GM12878 (cell line): ENCODE measurements around the gene RAD23B. TPM values are rescaled to one million over a fixed set of nuclear protein-coding genes. Genes with fewer than 3 reads are reported as not detected.

Source experiments
- ATAC-seq: fragments of 200-7000 bp; cut with Tn5 transposase; 3 replicates; pipeline ENCODE4 v1.9.1; 2020; ENCODE audit warnings: mild to moderate bottlenecking, moderate library complexity
- BruUV-seq: library from RNA; stranded (reverse); fragments of 400-500 nt; replicated peaks from 2 replicates; lab custom pipeline; 2021; lab: Mats Ljungman, UMichigan
- CTCF ChIA-PET: fragments of 300-600 bp; sonication (Branson Sonifier 250); formaldehyde crosslinking; extraction: SDS; loops from one replicate; lab custom pipeline; 2021; ENCODE audit warnings: inconsistent platforms; lab: Yijun Ruan, JAX
- POLR2A ChIA-PET: fragments of 350-600 bp; formaldehyde crosslinking; extraction: SDS; loops from one replicate; lab custom pipeline; 2021; ENCODE audit warnings: inconsistent platforms; lab: Charles Lee
- RAD21 ChIA-PET: fragments of 300-600 bp; sonication (Branson Sonifier 250); formaldehyde crosslinking; loops from one replicate; lab custom pipeline; 2023; ENCODE audit warnings: antibody characterized with exemption; ENCODE audit not compliant: unreplicated experiment; lab: Charles Lee
- SMC1A ChIA-PET: fragments of 300-600 bp; sonication (Branson Sonifier 250); formaldehyde crosslinking; loops from one replicate; lab custom pipeline; 2023; ENCODE audit not compliant: unreplicated experiment, uncharacterized antibody; lab: Charles Lee
- DNase-seq: peaks from one replicate; pipeline ENCODE4 v3.0.0-alpha.2; 2011; ENCODE audit warnings: low read depth, low spot score
- FAIRE-seq: peaks from 3 replicates; lab custom pipeline; 2011; peaks lifted over from hg19 to GRCh38; lab: Jason Lieb, UNC
- H2AFZ ChIP-seq: 2 replicates; pipeline ENCODE4 v1.6.0; 2011; ENCODE audit warnings: low read depth, low read length, control low read depth; ENCODE audit not compliant: control insufficient read depth
- H3K27ac ChIP-seq: 2 replicates; pipeline ENCODE4 v1.5.1; 2011; ENCODE audit warnings: control low read depth; ENCODE audit not compliant: control insufficient read depth, insufficient read depth
- H3K27me3 ChIP-seq, 2 experiments: replicated peaks in 1 of 2; 2 replicates each; pipeline versions ENCODE4 v1.6.0 to v1.6.1; 2011; ENCODE audit warnings: low read length in 1 of 2; ENCODE audit not compliant: control insufficient read depth in 2 of 2, insufficient read depth in 2 of 2
- H3K36me3 ChIP-seq, 2 experiments: 2 replicates each; pipeline ENCODE4 v1.5.1; 2011; ENCODE audit warnings: low read length in 1 of 2; ENCODE audit not compliant: control insufficient read depth in 2 of 2, insufficient read depth in 2 of 2
- H3K4me1 ChIP-seq: 2 replicates; pipeline ENCODE4 v1.6.1; 2011; ENCODE audit warnings: mild to moderate bottlenecking, low read length, moderate library complexity, mixed read lengths; ENCODE audit not compliant: control insufficient read depth, insufficient read depth
- H3K4me2 ChIP-seq: 2 replicates; pipeline ENCODE4 v1.6.0; 2011; ENCODE audit warnings: control low read depth; ENCODE audit not compliant: control insufficient read depth, insufficient read depth
- H3K4me3 ChIP-seq: fragments of 200-600 bp; sonication (generic); 2 replicates; pipeline ENCODE4 v1.5.1; 2016
- H3K79me2 ChIP-seq: 2 replicates; pipeline ENCODE4 v1.6.0; 2011; ENCODE audit warnings: low read length; ENCODE audit not compliant: control insufficient read depth, insufficient read depth
- H3K9ac ChIP-seq: 2 replicates; pipeline ENCODE4 v1.8.0; 2011; ENCODE audit warnings: low read length, control low read depth, mixed read lengths; ENCODE audit not compliant: control insufficient read depth, insufficient read depth
- H3K9me3 ChIP-seq: replicated peaks from 3 replicates; pipeline ENCODE4 v1.5.1; 2011; ENCODE audit warnings: mild to moderate bottlenecking, low read length; ENCODE audit not compliant: control insufficient read depth, insufficient read depth
- H4K20me1 ChIP-seq: 2 replicates; pipeline ENCODE4 v1.6.0; 2011; ENCODE audit not compliant: control insufficient read depth, insufficient read depth
- HSF1 ChIP-seq: fragments of 150-350 bp; IDR thresholded peaks from 2 replicates; pipeline ENCODE4 v1.6.1; 2014; ENCODE audit warnings: mild to moderate bottlenecking, low read depth, low read length
- JUND ChIP-seq: IDR thresholded peaks from 2 replicates; pipeline ENCODE4 v1.6.1; 2012; ENCODE audit warnings: low read depth, mild to moderate bottlenecking, low read length, improper control_type of control experiment, moderate library complexity
- PKNOX1 ChIP-seq: fragments of 450-650 bp; IDR thresholded peaks from 2 replicates; pipeline ENCODE4 v1.6.1; 2016; ENCODE audit warnings: mild to moderate bottlenecking
- POLR2AphosphoS5 ChIP-seq: IDR thresholded peaks from 2 replicates; pipeline ENCODE4 v1.6.1; 2011; ENCODE audit warnings: mild to moderate bottlenecking, low read length, inconsistent platforms
- RELB ChIP-seq: fragments of 450-650 bp; IDR thresholded peaks from 2 replicates; pipeline ENCODE4 v1.6.1; 2017; ENCODE audit warnings: low read depth, mild to moderate bottlenecking, moderate library complexity
- TBL1XR1 ChIP-seq: IDR thresholded peaks from 2 replicates; pipeline ENCODE4 v1.6.1; 2012; ENCODE audit warnings: low read depth, low read length, improper control_type of control experiment
- WGBS: methylation state at CpG from one replicate; pipeline ENCODE4 v1.1.6; 2016; ENCODE audit warnings: low lambda C conversion rate; ENCODE audit not compliant: insufficient replicate concordance, insufficient coverage; ENCODE audit errors: missing lambda C conversion rate; 5-methylcytosine and 5-hydroxymethylcytosine counted together
- in situ Hi-C: fragments of 300-500 bp; cut with MboI; formaldehyde crosslinking; loops from 9 replicates; pipeline ENCODE4 v1.14.3; 2018; ENCODE audit warnings: mixed read lengths
- intact Hi-C: fragments of 100-400 bp; cut with micrococcal nuclease; formaldehyde crosslinking; loops from one replicate; pipeline ENCODE4 v1.14.2; 2022; ENCODE audit not compliant: unreplicated experiment
- polyA plus RNA-seq, 11 experiments: library from polyadenylated mRNA; depleted of rRNA in 4 of 11; unstranded in 6 of 11; stranded (reverse) in 5 of 11; fragments of >200 nt; fragmentation: Nextera tagmentation in 4 of 11; fragmentation: Illumina TruSeq in 1 of 11; extraction: Ambion mirVana in 4 of 11; extraction: Trizol in 1 of 11; gene quantifications; 1 replicate in 1 of 11; 2 replicates in 10 of 11; pipeline versions ENCODE4 v1.2.1 to v1.2.3, GENCODE V29; 2011 to 2016; ENCODE audit warnings: inconsistent platforms in 2 of 11, missing spikeins in 2 of 11, low read depth in 1 of 11
- total RNA-seq, 4 experiments: library from RNA; depleted of rRNA in 3 of 4; stranded (reverse); fragments of >200 nt in 3 of 4; fragmentation: Illumina TruSeq in 1 of 4; extraction: Trizol in 1 of 4; gene quantifications; 2 replicates each; pipeline versions ENCODE4 v1.2.1 to v1.2.3, GENCODE V29; 2013 to 2021
- TF ChIP-seq, protein P1 (sequence below): fragments of 450-650 bp; formaldehyde crosslinking; IDR thresholded peaks from 2 replicates; pipeline ENCODE4 v1.5.0; 2022; ENCODE audit warnings: mild to moderate bottlenecking, missing genetic modification characterization

RAD23B gene
- total and polyA plus RNA-seq, 10 of the 15 experiments (the other 5 are each of a cell fraction or from before 2014, with no cell fraction given), result 10.3 to 256 (median 54.6) TPM

DNA sequence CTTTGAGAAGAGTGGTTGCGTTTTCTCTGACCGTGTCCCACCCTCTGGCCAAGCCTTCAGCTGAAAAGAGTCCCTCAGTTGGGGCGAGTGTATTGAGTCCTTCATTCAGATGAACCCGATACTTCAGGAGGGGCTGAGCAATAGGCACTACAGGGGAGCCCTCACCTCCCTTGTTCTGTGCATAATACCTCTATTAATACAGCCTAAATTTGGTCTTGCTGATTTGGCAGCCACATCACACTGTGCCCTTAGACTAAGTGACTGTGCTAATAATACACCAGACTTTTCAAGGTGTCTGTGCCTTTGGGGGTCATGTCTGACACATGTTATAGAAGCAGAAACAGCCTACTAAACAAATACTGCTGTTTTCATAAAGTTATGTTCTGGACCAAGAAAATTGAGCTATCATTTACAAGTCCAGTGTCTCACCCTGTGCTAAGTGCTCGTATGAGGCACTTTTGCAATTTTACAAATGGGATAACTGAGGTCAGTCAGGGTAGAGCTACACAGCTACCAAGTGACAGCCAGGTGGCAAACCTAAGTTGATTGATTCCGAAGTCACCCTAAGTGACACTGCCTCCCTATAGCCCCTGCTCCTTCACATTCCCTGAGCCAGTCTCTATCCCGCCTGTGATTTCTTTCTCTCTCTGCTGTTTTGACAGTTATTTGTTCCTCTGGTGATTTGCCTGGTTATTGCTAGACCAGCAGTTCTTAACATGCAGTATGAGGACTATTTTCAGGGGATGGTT lies 56.0 kb downstream of the RAD23B start:
- ChIA-PET POLR2A (interaction anchor here (0.6 kb wide), 2 partner anchors 8 to 37 kb away, joined by 3 to 4 read pairs; no protein-coding TSS in a partner anchor), SMC1A (interaction anchor here (0.6 to 3.1 kb wide), 6 partner anchors 10 to 101 kb away, joined by 3 to 15 read pairs (median 5); no protein-coding TSS in a partner anchor), RAD21 (interaction anchor here (0.6 to 2.0 kb wide), 3 partner anchors 26 to 202 kb away, joined by 3 to 4 read pairs (median 4); no protein-coding TSS in a partner anchor), CTCF (interaction anchor here (0.5 to 8.0 kb wide), 8 partner anchors 16 to 1422 kb away, joined by 3 to 149 read pairs (median 4); no protein-coding TSS in a partner anchor)
- no peak for ATAC-seq
- BruUV-seq, result no TSS peak
- H3K9me3 ChIP-seq, result no peaks in the 10 kb centered on the region
- 83% methylated on average over 7 of the region's 7 CpGs for WGBS
- no peak overlapping the region for H3K9ac ChIP-seq
- H3K27ac ChIP-seq, result no peak overlapping the region
- no peak overlapping the region for H3K4me3 ChIP-seq
- no peak for TF ChIP-seq JUND
- no peak for TF ChIP-seq HSF1
- no peak for TF ChIP-seq TBL1XR1
- TF ChIP-seq, protein P1, sequence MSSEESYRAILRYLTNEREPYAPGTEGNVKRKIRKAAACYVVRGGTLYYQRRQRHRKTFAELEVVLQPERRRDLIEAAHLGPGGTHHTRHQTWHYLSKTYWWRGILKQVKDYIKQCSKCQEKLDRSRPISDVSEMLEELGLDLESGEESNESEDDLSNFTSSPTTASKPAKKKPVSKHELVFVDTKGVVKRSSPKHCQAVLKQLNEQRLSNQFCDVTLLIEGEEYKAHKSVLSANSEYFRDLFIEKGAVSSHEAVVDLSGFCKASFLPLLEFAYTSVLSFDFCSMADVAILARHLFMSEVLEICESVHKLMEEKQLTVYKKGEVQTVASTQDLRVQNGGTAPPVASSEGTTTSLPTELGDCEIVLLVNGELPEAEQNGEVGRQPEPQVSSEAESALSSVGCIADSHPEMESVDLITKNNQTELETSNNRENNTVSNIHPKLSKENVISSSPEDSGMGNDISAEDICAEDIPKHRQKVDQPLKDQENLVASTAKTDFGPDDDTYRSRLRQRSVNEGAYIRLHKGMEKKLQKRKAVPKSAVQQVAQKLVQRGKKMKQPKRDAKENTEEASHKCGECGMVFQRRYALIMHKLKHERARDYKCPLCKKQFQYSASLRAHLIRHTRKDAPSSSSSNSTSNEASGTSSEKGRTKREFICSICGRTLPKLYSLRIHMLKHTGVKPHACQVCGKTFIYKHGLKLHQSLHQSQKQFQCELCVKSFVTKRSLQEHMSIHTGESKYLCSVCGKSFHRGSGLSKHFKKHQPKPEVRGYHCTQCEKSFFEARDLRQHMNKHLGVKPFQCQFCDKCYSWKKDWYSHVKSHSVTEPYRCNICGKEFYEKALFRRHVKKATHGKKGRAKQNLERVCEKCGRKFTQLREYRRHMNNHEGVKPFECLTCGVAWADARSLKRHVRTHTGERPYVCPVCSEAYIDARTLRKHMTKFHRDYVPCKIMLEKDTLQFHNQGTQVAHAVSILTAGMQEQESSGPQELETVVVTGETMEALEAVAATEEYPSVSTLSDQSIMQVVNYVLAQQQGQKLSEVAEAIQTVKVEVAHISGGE (CRISPR knock-in tag), result no peak
- no peak for TF ChIP-seq PKNOX1
- TF ChIP-seq POLR2AphosphoS5, result peak; percentile 32; the same call in 1 of the 2 replicates
- no peak for TF ChIP-seq RELB
- FAIRE-seq, result no peak
- H3K36me3 ChIP-seq, result peaks cover under 1 to 3% of the 10 kb centered on the region in 2 experiments; a peak in 2 of 4 replicates
- in situ Hi-C loops, result no loop called here
- no peak for DNase-seq
- intact Hi-C loops, result no loop called here
- H4K20me1 ChIP-seq, result no peaks in the 10 kb centered on the region
- peaks cover 4% of the 10 kb centered on the region; the same call in 1 of the 2 replicates for H3K4me1 ChIP-seq
- H3K79me2 ChIP-seq, result no peaks in the 10 kb centered on the region
- no peak overlapping the region for H2AFZ ChIP-seq
- no peaks in the 10 kb centered on the region for H3K27me3 ChIP-seq
- H3K4me2 ChIP-seq, result no peak overlapping the region
